DMS 273 (cell line): Measurements from ENCODE around the gene MSH6.
"Not testable (repeated sequence)": the region's sequence is repeated elsewhere in the genome, so short reads cannot be mapped to it uniquely, and the experiment has no call there.

ENCODE experiments used
- DNase-seq: peaks from one replicate; lab custom pipeline; 2025; ENCODE audit not compliant: unreplicated experiment; lab: John Stamatoyannopoulos, UW

MSH6 gene

DNA sequence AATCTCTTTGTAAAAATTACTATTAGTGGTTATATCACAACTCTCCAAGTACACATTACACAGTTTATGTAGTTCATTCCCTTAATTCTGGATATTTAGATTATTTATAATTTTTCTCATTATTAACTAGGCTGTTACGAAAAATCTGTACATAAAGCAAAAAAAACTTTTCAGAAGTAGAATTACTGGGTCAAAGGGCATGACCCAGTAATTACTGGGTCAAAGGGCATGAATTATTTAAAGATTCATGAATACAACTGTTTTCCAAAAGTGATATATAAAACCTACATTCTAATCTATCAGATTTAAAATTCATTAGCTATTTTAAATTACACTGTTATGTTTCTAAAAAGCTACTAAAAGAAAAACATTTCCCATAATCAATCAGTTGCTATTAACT is 55.3 kb downstream of the MSH6 start:
- DNase-seq = no peak

DNA sequence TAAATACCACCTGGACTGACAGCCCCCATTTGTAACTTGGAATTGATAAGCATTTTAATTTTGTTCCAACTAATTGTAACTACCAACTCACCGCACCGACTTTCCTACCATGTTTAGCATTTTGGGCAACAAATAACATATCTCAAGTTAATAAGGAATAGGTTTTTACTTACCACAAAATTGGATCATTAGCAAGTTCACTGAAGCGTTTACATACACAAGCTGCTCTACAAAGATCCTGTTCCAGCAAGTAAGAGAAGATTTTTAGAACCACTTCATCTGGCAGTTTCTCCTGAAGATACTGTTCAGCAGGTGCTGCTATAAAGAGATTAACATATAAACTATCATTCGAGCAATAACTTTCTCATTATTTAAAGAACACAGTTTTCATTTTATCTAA is 55.7 kb downstream of the MSH6 start:
- peak; percentile 47 for DNase-seq

DNA sequence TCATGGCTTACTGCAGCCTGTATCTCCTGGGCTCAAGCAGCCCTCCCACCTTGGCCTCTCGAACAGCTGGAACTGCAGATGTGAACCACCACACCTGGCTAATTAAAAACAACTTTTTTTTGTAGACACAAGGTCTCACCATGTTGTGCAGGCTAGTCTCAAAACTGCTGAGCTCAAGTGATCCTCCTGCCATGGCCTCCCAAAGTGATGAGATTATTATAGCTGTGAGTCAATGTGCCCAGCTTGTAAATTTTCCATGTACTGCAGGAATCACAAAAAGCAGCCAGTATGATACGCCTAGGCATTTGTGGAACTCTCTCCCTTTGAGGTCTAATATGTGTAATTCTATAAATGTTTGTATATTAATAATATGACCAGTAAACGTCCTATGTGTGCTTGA is 59.9 kb downstream of the MSH6 start:
- no peak for DNase-seq

DNA sequence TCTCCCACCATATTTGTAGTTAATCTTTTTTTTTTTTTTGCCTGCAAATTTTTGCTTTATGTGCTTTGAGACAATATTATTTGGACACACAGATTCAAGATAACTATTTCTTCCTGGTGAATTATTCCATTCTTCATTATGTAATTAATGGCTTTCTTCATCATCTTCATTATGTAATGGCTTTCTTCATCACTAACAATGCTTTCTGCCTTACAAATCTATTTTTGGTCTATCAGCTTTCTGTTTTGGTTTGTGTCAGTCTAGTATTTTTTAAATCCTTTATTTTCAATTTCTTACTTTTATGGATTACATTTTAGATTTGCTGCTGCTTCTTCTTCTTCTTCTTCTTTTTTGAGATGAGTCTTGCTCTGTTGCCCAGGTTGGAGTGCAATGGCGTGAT is 60.5 kb downstream of the MSH6 start:
- DNase-seq = no peak

DNA sequence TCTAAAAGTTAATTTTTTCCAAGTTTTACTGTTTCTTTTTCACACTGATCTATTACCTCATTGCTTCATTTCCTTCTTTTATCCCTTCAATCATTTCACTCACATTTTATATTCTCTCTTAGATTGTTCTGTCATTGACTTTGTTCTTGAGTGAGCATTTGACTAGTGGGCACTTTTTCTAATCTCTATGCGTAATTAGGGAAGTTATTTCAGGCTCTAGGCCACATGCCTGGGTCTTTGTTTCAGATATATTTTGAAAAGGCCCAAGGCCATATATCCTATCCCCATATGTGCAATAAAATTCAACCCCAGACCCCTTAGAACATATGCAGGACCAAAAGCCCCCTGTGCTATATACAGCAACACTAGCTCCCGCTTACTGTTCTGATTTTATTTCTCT is 61.2 kb downstream of the MSH6 start:
- DNase-seq = no peak

DNA sequence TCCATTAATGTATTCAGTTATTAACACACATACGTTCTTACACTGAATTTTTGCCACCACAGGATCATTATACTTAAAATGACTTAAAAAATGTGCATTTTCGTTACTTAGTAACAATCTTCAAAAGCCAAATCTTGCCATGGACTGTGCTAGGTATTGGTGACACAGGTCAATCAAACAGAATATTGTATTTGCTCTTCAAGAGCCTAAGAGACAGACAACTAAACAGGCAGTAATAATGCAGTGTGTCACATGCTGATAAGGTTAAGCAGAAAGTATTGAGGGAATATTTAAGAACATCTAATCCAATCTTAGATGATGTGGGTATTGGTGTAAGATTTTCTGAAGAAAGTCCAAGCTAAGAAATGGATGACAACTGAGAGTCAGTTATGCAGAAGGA is 66.4 kb downstream of the MSH6 start:
- DNase-seq = no peak

DNA sequence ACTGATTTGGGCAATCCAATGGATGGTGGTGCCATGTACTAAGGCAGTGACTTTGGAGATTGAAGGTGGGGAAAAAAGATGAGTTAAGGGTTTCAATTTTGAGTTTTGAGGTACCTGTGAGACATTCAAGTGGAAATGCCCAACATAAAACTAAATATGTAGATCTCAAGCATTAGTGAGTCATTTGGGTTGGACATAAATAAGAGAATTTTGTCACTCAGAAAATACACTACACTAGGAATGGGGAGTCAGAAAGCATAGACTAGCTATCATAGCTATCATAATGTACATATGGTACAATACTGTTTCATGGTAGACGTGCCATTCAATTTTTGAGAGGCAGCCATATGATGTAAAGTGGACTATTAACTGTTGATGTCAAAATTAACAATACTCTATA is 67.3 kb downstream of the MSH6 start:
- no peak for DNase-seq

DNA sequence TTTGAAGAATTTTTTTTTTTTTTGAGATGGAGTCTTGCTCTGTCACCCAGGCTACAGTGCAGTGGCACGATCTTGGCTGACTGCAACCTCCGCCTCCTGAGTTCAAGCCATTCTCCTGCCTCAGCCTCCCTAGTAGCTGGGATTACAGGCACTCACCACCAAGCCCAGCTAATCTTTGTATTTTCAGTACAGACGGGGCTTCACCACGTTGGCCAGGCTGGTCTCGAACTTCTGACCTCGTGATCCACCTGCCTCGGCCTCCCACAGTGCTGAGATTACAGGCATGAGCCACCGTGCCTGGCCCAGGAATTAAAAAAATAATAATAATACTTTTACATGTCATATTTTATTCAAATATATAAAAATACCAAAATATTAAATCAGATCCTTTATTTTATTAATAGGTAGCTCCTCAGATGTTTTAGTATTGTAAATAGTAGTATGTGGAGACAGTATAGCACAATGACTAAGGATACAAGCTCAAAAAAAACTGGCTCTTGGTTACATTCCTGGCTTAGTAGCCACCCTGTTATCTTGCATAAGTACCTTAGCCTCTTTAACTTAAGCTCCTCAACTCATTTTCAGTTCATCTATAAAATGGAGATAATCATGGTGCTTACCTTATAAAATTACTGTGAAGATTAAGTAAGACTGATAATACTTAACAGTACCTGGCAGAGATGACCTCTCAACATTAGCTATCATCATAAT is 70.3 kb downstream of the MSH6 start:
- DNase-seq = not testable (repeated sequence)
